ENCODE data around the gene DDX53. TPM values are rescaled to one million over a fixed set of nuclear protein-coding genes. Genes with fewer than 3 reads are reported as not detected.

Gene DDX53
- total and polyA plus RNA-seq, 7 experiments from 2014 or later: not detected

- Mint-ChIP-seq H3K4me3 (no peak overlapping the region), H3K27me3 (peaks cover 0 to 4% (median 0%) of the 10 kb centered on the region in 5 donors), H3K27ac (no peak overlapping the region), H3K4me1 (no peaks in the 10 kb centered on the region), H3K36me3 (no peaks in the 10 kb centered on the region), H3K9me3 (peaks cover 0 to 8% (median 0%) of the 10 kb centered on the region in 11 donors)
- Histone ChIP-seq H3K27ac (ENCODE audit: low read depth, low read length) (no peak overlapping the region), H3K4me3 (ENCODE audit: low read length) (no peak overlapping the region), H3K36me3 (ENCODE audit: control insufficient read depth in 2 of 3, insufficient read depth in 3 of 3, low read length in 3 of 3) (no peaks in the 10 kb centered on the region), H3K4me1 (ENCODE audit: control insufficient read depth in 2 of 2, insufficient read depth in 2 of 2, low read length in 2 of 2) (no peaks in the 10 kb centered on the region), H3K9me3 (ENCODE audit: control insufficient read depth in 2 of 3, low read length in 3 of 3) (no peaks in the 10 kb centered on the region), H3K27me3 (ENCODE audit: control insufficient read depth in 2 of 2, insufficient read depth in 2 of 2, low read length in 2 of 2) (no peaks in the 10 kb centered on the region)
- ChIA-PET POLR2A (no interaction called here), CTCF (no interaction called here)
- ATAC-seq (no peak), DNase-seq (no peak)
- intact Hi-C loops (cut with micrococcal nuclease): no loop called here
Measured at GRCh38 chrX:23003116-23003515, 3.4 kb downstream of the DDX53 start.

- ATAC-seq: no peak
- no peak overlapping the region for H3K4me3 Mint-ChIP-seq
- no peaks in the 10 kb centered on the region for H3K36me3 Mint-ChIP-seq
- H3K36me3 ChIP-seq (ENCODE audit: control insufficient read depth in 2 of 3, insufficient read depth in 3 of 3, low read length in 3 of 3): no peaks in the 10 kb centered on the region
- no peaks in the 10 kb centered on the region for H3K9me3 ChIP-seq (ENCODE audit: control insufficient read depth in 2 of 3, low read length in 3 of 3)
- H3K4me1 Mint-ChIP-seq: peaks cover 0 to 25% (median 12%) of the 10 kb centered on the region in 7 donors
- H3K27ac ChIP-seq (ENCODE audit: low read depth, low read length): no peak overlapping the region
- H3K4me3 ChIP-seq (ENCODE audit: low read length): no peak overlapping the region
- H3K27me3 Mint-ChIP-seq: no peaks in the 10 kb centered on the region
- ChIA-PET CTCF (no interaction called here), POLR2A (no interaction called here)
- H3K4me1 ChIP-seq (ENCODE audit: control insufficient read depth in 2 of 2, insufficient read depth in 2 of 2, low read length in 2 of 2): peaks cover 0 to 5% of the 10 kb centered on the region in 2 donors
- no peak for DNase-seq
- intact Hi-C loops (cut with micrococcal nuclease): no loop called here
- peaks cover 0 to 8% (median 0%) of the 10 kb centered on the region in 11 donors for H3K9me3 Mint-ChIP-seq
- H3K27ac Mint-ChIP-seq: no peak overlapping the region
- no peaks in the 10 kb centered on the region for H3K27me3 ChIP-seq (ENCODE audit: control insufficient read depth in 2 of 2, insufficient read depth in 2 of 2, low read length in 2 of 2)
Measured at GRCh38 chrX:23008431-23009099, 8.8 kb downstream of the DDX53 start.

DNA sequence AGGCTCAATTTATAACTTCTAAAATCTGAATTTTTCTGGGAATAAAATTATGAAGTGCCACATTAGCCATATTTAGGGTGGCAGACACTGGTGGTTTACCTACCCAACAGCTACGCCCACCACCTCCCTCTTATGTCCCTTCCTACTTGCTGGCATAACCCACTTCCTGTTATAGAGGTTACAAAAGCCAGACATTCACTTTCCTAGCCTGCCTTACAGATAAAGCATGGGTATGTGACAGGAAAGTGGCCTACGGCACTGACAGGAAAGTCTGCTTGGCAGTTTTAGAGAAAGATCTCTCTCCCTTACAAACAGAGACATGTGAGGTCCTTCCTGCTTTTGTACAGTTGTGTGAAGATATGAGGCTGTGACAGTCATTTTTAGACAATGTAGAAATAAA is 12.4 kb downstream of the DDX53 start:
- Histone ChIP-seq H3K9me3 (ENCODE audit: control insufficient read depth in 2 of 3, low read length in 3 of 3) (no peaks in the 10 kb centered on the region), H3K27ac (ENCODE audit: low read depth, low read length) (no peak overlapping the region), H3K4me3 (ENCODE audit: low read length) (no peak overlapping the region), H3K4me1 (ENCODE audit: control insufficient read depth in 2 of 2, insufficient read depth in 2 of 2, low read length in 2 of 2) (peaks cover 0 to 5% of the 10 kb centered on the region in 2 donors), H3K27me3 (ENCODE audit: control insufficient read depth in 2 of 2, insufficient read depth in 2 of 2, low read length in 2 of 2) (no peaks in the 10 kb centered on the region), H3K36me3 (ENCODE audit: control insufficient read depth in 2 of 3, insufficient read depth in 3 of 3, low read length in 3 of 3) (no peaks in the 10 kb centered on the region)
- DNase-seq (peak in 5 of 9 donors; percentile 5 to 25 (median 12)), ATAC-seq (no peak)
- H3K27me3 Mint-ChIP-seq: no peaks in the 10 kb centered on the region
- H3K4me1 Mint-ChIP-seq: peaks cover 0 to 38% (median 16%) of the 10 kb centered on the region in 7 donors
- CTCF ChIA-PET: no interaction called here
- H3K4me3 Mint-ChIP-seq: peak overlapping the region in 3 of 10 donors; percentile 1 to 22 (median 14)
- peak overlapping the region in 6 of 9 donors; percentile 37 to 84 (median 56) for H3K27ac Mint-ChIP-seq
- POLR2A ChIA-PET: interaction anchor here (0.7 kb wide), 1 partner anchor 604 kb away, joined by 3 read pairs; no protein-coding TSS in a partner anchor
- no peaks in the 10 kb centered on the region for H3K36me3 Mint-ChIP-seq
- intact Hi-C loops (cut with micrococcal nuclease): no loop called here
- H3K9me3 Mint-ChIP-seq: peaks cover 0 to 4% (median 0%) of the 10 kb centered on the region in 11 donors

- Histone ChIP-seq H3K4me3 (ENCODE audit: low read length) (no peak overlapping the region), H3K36me3 (ENCODE audit: control insufficient read depth in 2 of 3, insufficient read depth in 3 of 3, low read length in 3 of 3) (no peaks in the 10 kb centered on the region), H3K27ac (ENCODE audit: low read depth, low read length) (no peak overlapping the region), H3K27me3 (ENCODE audit: control insufficient read depth in 2 of 2, insufficient read depth in 2 of 2, low read length in 2 of 2) (no peaks in the 10 kb centered on the region), H3K4me1 (ENCODE audit: control insufficient read depth in 2 of 2, insufficient read depth in 2 of 2, low read length in 2 of 2) (peaks cover 0 to 5% of the 10 kb centered on the region in 2 donors), H3K9me3 (ENCODE audit: control insufficient read depth in 2 of 3, low read length in 3 of 3) (no peaks in the 10 kb centered on the region)
- ChIA-PET POLR2A (interaction anchor here (0.7 kb wide), 1 partner anchor 604 kb away, joined by 3 read pairs; no protein-coding TSS in a partner anchor), CTCF (no interaction called here)
- no peak for ATAC-seq
- DNase-seq: peak in 1 of 9 donors; percentile 1
- Mint-ChIP-seq H3K4me3 (peak overlapping the region in 2 of 10 donors; percentile 20 to 22), H3K9me3 (no peaks in the 10 kb centered on the region), H3K4me1 (peaks cover 0 to 38% (median 16%) of the 10 kb centered on the region in 7 donors), H3K36me3 (no peaks in the 10 kb centered on the region), H3K27ac (peak overlapping the region in 6 of 9 donors; percentile 22 to 84 (median 56)), H3K27me3 (no peaks in the 10 kb centered on the region)
- intact Hi-C loops (cut with micrococcal nuclease): no loop called here
Measured at GRCh38 chrX:23012636-23013035, 12.9 kb downstream of the DDX53 start.

DNA sequence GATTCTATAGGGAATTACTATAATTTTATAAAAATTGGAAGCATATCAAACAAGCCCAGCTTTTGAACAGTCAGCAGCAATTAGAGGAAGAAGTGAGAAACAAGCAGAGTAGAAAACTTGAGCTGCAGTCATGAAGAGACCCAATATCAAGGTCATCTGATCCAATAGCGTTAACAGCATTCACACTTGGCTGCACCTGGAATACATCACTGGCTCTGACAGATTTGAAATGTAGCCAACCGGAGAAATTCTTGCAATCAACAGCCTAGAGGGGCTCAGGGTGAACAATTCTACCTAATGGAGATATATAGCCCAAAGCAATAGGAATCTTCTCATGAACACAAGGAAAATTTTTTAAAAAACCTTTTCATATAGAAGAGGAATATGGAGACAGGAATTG is 13.6 kb downstream of the DDX53 start:
- Histone ChIP-seq H3K9me3 (ENCODE audit: control insufficient read depth in 2 of 3, low read length in 3 of 3) (no peaks in the 10 kb centered on the region), H3K36me3 (ENCODE audit: control insufficient read depth in 2 of 3, insufficient read depth in 3 of 3, low read length in 3 of 3) (no peaks in the 10 kb centered on the region), H3K27ac (ENCODE audit: low read depth, low read length) (no peak overlapping the region), H3K4me3 (ENCODE audit: low read length) (no peak overlapping the region), H3K27me3 (ENCODE audit: control insufficient read depth in 2 of 2, insufficient read depth in 2 of 2, low read length in 2 of 2) (no peaks in the 10 kb centered on the region), H3K4me1 (ENCODE audit: control insufficient read depth in 2 of 2, insufficient read depth in 2 of 2, low read length in 2 of 2) (peaks cover 0 to 5% of the 10 kb centered on the region in 2 donors)
- no peak for DNase-seq
- CTCF ChIA-PET: no interaction called here
- Mint-ChIP-seq H3K36me3 (no peaks in the 10 kb centered on the region), H3K27ac (no peak overlapping the region), H3K9me3 (no peaks in the 10 kb centered on the region), H3K4me3 (no peak overlapping the region), H3K4me1 (peaks cover 0 to 38% (median 16%) of the 10 kb centered on the region in 7 donors), H3K27me3 (no peaks in the 10 kb centered on the region)
- POLR2A ChIA-PET: no interaction called here
- no peak for ATAC-seq
- intact Hi-C loops (cut with micrococcal nuclease): no loop called here

- H3K4me1 Mint-ChIP-seq: no peaks in the 10 kb centered on the region
- Histone ChIP-seq H3K36me3 (ENCODE audit: control insufficient read depth in 2 of 3, insufficient read depth in 3 of 3, low read length in 3 of 3) (no peaks in the 10 kb centered on the region), H3K4me3 (ENCODE audit: low read length) (no peak overlapping the region), H3K27me3 (ENCODE audit: control insufficient read depth in 2 of 2, insufficient read depth in 2 of 2, low read length in 2 of 2) (no peaks in the 10 kb centered on the region), H3K9me3 (ENCODE audit: control insufficient read depth in 2 of 3, low read length in 3 of 3) (no peaks in the 10 kb centered on the region), H3K4me1 (ENCODE audit: control insufficient read depth in 2 of 2, insufficient read depth in 2 of 2, low read length in 2 of 2) (no peaks in the 10 kb centered on the region), H3K27ac (ENCODE audit: low read depth, low read length) (no peak overlapping the region)
- CTCF ChIA-PET: no interaction called here
- H3K9me3 Mint-ChIP-seq: no peaks in the 10 kb centered on the region
- ATAC-seq (no peak), DNase-seq (no peak)
- intact Hi-C loops (cut with micrococcal nuclease): no loop called here
- POLR2A ChIA-PET: no interaction called here
- H3K27me3 Mint-ChIP-seq: peaks cover 0 to 7% (median 0%) of the 10 kb centered on the region in 5 donors
- no peaks in the 10 kb centered on the region for H3K36me3 Mint-ChIP-seq
- no peak overlapping the region for H3K4me3 Mint-ChIP-seq
- no peak overlapping the region for H3K27ac Mint-ChIP-seq
Measured at GRCh38 chrX:23031600-23031999, 31.8 kb downstream of the DDX53 start.

DNA sequence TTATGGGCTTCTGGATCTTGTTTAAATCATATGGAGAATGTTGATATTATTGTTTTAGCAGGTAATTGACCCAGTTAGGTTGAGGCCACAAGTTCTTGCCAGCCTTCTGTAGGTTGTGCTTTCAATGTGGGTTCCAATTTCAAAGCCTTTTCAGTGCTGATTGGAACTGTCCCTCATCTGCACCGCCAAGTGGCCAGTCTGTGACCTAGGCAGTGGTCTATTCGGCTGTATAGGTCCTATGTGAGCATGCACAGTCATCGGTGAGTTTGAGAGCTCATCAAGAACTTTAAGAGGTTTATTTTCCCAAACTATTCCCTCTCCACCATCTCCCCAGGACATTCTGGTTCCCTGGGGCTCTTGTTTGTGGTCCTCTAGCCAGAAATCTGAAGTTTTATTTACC is 35.7 kb downstream of the DDX53 start:
- Histone ChIP-seq H3K4me1 (ENCODE audit: control insufficient read depth in 2 of 2, insufficient read depth in 2 of 2, low read length in 2 of 2) (no peaks in the 10 kb centered on the region), H3K27me3 (ENCODE audit: control insufficient read depth in 2 of 2, insufficient read depth in 2 of 2, low read length in 2 of 2) (no peaks in the 10 kb centered on the region), H3K9me3 (ENCODE audit: control insufficient read depth in 2 of 3, low read length in 3 of 3) (no peaks in the 10 kb centered on the region), H3K36me3 (ENCODE audit: control insufficient read depth in 2 of 3, insufficient read depth in 3 of 3, low read length in 3 of 3) (no peaks in the 10 kb centered on the region), H3K27ac (ENCODE audit: low read depth, low read length) (no peak overlapping the region), H3K4me3 (ENCODE audit: low read length) (no peak overlapping the region)
- ATAC-seq (no peak), DNase-seq (no peak)
- intact Hi-C loops (cut with micrococcal nuclease): no loop called here
- Mint-ChIP-seq H3K27ac (no peak overlapping the region), H3K4me1 (no peaks in the 10 kb centered on the region), H3K27me3 (peaks cover 0 to 7% (median 0%) of the 10 kb centered on the region in 5 donors), H3K9me3 (no peaks in the 10 kb centered on the region), H3K36me3 (no peaks in the 10 kb centered on the region), H3K4me3 (no peak overlapping the region)
- CTCF ChIA-PET: no interaction called here
- POLR2A ChIA-PET: no interaction called here
